ENCODE data around the gene ZNF664.

The ZNF664 gene

DNA sequence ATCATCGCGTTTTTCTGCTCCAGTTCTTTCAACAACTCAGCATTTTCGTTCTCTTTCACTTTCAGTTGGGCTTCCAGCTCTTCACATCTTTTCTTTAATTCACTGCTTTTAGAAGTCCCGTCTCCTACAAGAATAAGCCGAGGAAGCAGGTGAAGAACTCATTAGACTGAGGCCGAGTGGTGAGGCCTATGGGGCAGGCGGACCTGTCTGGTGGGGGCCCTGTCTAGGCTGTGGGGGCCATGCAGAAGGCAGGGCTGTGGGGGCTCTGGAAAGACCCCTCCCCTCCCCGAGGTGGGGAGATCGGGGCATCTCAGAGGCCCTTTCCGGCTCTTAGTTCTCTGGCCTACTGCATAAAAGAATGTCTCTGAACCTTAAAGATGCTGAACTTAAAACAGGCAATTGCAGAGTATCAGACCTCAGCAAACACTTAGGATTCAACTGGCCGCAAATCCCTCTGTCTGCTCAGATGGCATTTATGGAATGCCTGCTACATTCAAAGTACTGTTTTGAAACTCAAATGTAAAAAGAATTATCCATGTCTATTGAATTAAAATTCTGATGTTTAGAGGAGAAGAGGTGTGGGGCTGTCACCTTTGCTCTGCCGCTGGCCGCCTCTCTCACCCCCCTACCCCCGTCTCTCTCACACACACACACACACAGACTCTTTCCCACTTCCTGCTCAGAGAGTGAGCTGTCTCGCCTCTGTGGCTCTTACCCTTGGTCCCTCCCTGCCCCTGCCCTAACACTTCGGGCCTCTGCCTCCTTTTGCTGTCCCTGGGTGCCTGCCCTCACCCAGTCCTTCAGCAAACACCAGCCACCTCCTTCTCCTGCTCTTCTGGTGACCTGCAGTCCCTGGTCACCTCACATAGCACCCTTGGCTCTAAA lies 35.1 kb upstream of the ZNF664 start:
- H3K36me3 Mint-ChIP-seq (ENCODE audit: low read depth) = peaks cover 13% of the 10 kb centered on the region
- ATAC-seq = peak; percentile 93
- peak overlapping the region; percentile 63 for H3K4me3 Mint-ChIP-seq
- H3K4me1 Mint-ChIP-seq = peaks cover 30% of the 10 kb centered on the region
- DNase-seq = peak; percentile 44
- peak overlapping the region; percentile 74 for H3K27ac Mint-ChIP-seq
- H3K27me3 Mint-ChIP-seq = no peaks in the 10 kb centered on the region
- peaks cover 5% of the 10 kb centered on the region for H3K9me3 Mint-ChIP-seq

DNA sequence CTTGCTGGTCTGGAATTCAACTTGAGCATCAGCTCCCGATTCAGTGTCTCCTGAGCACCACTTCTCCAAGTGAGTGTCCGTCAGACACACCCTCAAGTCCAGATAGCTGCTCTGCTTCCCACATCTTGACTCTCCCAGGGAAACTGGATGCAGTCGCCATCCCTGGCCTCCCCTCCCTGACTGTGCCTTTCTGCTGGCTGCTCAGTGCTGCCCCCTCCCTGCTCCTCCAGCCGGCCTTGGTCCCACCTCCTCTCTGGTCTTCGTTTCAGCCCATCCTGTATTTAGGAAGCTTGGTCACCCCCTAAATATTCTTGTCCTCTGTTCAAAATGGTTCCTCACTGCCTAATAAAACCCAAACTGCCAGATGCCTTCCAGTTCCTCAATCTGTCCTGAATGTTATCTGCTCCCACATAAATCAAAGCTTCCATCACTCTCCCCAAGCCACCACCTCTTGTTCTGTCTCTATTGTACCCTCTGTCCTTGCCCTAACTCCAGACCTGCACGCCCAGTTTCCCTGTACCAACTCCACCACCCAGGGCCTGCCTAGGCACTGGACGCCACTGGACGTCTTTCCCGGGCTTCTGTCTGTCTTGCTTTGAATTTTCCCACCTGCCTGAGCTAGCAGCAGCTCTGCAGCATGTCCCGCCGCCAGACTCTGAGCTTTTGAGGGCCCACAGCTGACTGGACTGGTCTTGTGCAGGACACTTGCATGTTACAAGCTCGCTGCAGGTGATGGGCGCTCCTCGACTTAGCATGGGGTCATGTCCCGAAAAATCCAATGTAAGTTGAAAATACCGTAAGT lies 34.1 kb upstream of the ZNF664 start:
- peak; percentile 37 for DNase-seq
- H3K4me3 Mint-ChIP-seq = peak overlapping the region; percentile 63

DNA sequence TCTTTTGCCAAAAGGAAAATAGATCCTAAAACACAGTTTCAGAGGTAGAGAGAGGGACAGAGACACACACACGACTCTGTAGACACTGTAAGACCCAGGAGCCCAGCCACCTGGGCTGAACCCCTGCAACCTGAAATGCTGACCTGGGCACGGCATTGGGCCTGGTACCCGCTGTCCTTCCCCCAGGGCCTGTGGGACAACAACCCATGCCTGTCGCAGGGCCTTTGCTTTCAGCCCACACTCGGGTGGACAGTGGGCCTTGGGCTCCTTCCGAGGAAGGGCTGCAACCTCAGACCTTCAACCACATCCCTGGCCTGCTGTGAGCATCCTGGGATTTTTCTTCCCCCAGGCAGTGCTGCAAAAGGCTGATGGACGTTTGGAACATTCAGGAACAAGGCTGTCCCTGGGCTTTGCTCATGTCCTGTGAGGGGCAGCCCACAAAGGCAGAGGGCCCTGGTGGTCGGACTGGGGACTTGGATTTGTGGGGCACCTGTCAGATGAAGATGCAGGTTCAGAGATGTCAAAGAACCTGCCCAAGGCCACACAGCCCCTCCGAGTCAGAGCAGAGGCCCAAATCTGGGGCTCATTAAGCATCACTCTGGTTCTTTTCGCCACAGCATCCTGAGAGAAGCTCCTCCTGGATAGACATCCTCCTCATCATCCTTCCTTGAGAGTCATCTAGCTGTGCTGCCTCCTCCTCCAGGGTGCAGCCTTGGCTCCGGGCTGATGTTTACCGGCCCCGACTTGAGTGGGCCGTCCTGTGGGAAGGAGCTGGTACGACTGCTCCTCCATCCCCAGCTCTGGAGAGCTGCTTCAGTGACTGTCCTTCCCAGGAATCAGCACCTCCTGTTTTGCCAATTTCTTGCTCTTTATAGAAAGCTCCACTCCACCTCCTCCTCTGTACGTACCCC lies 33.0 kb upstream of the ZNF664 start:
- ATAC-seq (no peak), DNase-seq (no peak)
- Mint-ChIP-seq H3K4me1 (peaks cover 25% of the 10 kb centered on the region), H3K27me3 (no peaks in the 10 kb centered on the region), H3K36me3 (ENCODE audit: low read depth) (peaks cover 13% of the 10 kb centered on the region), H3K27ac (no peak overlapping the region), H3K4me3 (no peak overlapping the region), H3K9me3 (peaks cover 5% of the 10 kb centered on the region)

More for the DNA sequence above, 34.1 kb upstream of the ZNF664 start:
- peaks cover 25% of the 10 kb centered on the region for H3K4me1 Mint-ChIP-seq
- peaks cover 5% of the 10 kb centered on the region for H3K9me3 Mint-ChIP-seq
- H3K27me3 Mint-ChIP-seq = no peaks in the 10 kb centered on the region
- H3K27ac Mint-ChIP-seq = peak overlapping the region; percentile 74
- ATAC-seq = no peak
- H3K36me3 Mint-ChIP-seq (ENCODE audit: low read depth) = peaks cover 13% of the 10 kb centered on the region

DNA sequence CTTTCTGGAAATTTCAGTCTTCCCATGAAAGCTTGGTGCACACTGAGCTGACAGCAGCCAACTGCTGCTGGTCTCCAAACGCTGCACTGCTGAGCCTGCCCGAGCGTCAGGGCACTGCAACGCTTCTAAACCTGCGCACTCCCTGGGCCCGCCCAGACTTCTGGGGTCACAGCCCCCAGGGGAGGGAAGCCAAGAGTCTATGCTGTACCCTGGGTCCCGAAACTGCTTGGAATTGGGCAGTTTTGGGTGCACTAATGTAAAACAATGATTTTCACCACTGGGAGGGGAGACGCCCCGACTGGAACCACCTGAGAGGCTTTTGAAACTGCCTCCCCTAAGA lies 32.4 kb upstream of the ZNF664 start:
- DNase-seq (no peak), ATAC-seq (no peak)
- Mint-ChIP-seq H3K4me3 (no peak overlapping the region), H3K27ac (no peak overlapping the region), H3K9me3 (peaks cover 5% of the 10 kb centered on the region), H3K27me3 (no peaks in the 10 kb centered on the region), H3K4me1 (peaks cover 25% of the 10 kb centered on the region), H3K36me3 (ENCODE audit: low read depth) (peaks cover 13% of the 10 kb centered on the region)

DNA sequence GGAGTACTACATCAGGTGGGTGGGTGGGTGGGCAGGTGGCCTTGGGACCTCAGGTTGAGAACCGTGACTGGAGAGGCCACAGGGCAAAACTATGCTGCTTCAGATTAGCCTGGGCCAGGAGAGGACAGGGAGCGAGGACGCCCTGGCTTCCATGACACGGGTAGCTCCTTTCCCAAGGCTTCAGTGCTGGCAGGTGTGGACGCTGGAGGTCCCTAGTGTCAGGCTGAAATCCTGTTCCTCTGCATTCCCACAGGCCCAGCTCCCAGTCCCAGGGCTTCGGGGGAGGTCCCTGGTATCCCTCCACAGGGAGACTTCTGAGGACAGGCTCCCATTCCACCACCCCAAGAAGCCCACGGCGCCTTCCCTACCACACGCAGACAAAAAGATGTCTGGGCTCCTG lies 32.0 kb upstream of the ZNF664 start:
- Mint-ChIP-seq H3K4me1 (peaks cover 25% of the 10 kb centered on the region), H3K27me3 (no peaks in the 10 kb centered on the region), H3K9me3 (peaks cover 5% of the 10 kb centered on the region), H3K36me3 (ENCODE audit: low read depth) (peaks cover 13% of the 10 kb centered on the region), H3K27ac (no peak overlapping the region), H3K4me3 (no peak overlapping the region)
- no peak for DNase-seq
- no peak for ATAC-seq

DNA sequence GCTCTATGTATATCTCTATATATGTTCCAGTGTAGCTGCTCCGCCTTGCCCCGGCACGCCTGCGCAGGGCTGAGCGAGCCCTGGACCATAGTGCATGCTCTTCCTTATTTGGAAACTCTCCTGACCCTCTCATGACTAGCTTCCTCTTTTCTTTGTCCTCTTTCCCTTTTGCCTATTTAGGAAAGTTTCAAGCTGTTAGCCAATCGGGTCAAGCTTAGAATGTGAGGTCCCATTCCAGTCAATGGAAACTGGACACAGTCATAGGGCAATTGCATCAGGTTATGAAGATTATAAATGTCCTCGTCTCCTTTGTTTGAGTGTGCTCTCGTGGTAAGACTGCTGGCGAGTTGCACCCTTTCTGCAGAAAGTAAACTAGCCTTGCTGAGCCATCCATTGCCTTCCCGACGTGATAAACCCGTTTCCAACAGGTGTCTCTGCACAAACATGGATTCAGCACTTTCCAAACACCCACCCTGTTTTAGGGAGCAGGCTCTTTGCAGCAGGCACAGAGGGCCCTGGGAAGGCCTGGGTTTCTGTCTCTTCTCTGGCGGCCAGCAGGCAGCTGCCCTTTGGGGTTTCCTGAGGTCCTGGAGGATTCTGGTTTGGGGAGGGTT lies 31.3 kb upstream of the ZNF664 start:
- DNase-seq = no peak
- Mint-ChIP-seq H3K9me3 (peaks cover 5% of the 10 kb centered on the region), H3K27me3 (no peaks in the 10 kb centered on the region), H3K4me3 (no peak overlapping the region), H3K4me1 (peaks cover 21% of the 10 kb centered on the region), H3K27ac (no peak overlapping the region), H3K36me3 (ENCODE audit: low read depth) (peaks cover 13% of the 10 kb centered on the region)
- no peak for ATAC-seq

DNA sequence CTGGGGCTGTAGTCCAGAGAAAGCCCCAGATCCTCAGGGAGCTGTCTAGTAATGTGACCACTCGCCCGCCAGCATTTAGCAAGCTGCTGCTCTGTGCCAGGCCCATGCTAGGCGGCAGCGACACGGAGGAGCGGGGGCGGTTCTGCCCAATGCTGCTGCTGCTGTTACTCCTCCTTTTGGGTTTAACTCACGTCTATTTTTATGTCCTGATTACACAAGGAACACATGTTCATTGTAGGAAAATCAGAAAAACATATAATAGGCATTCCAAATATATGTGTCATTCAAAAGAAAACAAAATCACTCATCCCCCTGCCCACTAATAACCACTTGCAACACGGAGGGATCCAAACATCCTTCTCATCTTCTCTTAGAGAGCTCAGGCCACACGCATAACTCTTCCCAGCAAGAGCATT lies 30.8 kb upstream of the ZNF664 start:
- no peak for ATAC-seq
- Mint-ChIP-seq H3K4me1 (peaks cover 20% of the 10 kb centered on the region), H3K27ac (no peak overlapping the region)

DNA sequence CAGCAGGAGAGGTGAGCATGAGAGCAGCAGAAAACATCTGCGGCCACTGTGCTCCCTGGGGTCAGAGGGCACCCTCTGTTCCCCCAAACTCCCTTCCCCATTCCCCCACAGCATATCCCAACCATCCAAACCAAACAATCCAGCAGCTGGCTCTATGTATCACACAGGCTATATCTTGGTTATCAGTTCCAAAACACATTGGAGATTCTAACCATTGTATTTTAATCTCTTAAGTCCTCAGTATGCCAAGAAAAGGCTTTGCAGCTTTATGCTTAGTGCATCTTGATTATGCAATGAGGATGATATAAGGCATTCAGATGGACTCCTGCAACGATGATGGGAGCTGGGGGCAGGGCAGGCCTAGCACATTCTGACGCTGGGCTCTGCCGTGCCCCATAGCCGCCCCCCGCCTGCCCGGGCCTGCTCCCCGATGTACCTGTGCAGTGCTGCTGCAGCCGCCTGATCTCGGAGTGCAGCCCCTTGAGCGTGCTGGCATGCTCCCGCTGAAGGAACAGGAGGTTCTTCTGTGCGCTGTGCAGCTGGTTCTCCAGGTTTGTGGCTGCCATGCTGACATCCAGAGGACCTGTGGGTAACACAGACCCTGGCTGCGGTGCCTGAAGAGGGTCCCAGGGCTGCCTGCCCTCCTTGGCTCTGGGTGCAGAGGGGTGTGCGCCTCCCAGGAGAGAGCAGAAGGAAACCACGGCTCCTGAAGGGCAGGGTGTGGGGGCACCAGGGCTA lies 29.9 kb upstream of the ZNF664 start:
- Mint-ChIP-seq H3K9me3 (peaks cover 5% of the 10 kb centered on the region), H3K36me3 (ENCODE audit: low read depth) (peaks cover 13% of the 10 kb centered on the region), H3K4me3 (no peak overlapping the region), H3K27ac (no peak overlapping the region), H3K27me3 (no peaks in the 10 kb centered on the region), H3K4me1 (peaks cover 12% of the 10 kb centered on the region)
- DNase-seq (no peak), ATAC-seq (peak; percentile 5)

More for the DNA sequence above, 30.8 kb upstream of the ZNF664 start:
- peaks cover 13% of the 10 kb centered on the region for H3K36me3 Mint-ChIP-seq (ENCODE audit: low read depth)
- H3K27me3 Mint-ChIP-seq = no peaks in the 10 kb centered on the region
- DNase-seq = no peak
- H3K4me3 Mint-ChIP-seq = no peak overlapping the region
- H3K9me3 Mint-ChIP-seq = peaks cover 5% of the 10 kb centered on the region

DNA sequence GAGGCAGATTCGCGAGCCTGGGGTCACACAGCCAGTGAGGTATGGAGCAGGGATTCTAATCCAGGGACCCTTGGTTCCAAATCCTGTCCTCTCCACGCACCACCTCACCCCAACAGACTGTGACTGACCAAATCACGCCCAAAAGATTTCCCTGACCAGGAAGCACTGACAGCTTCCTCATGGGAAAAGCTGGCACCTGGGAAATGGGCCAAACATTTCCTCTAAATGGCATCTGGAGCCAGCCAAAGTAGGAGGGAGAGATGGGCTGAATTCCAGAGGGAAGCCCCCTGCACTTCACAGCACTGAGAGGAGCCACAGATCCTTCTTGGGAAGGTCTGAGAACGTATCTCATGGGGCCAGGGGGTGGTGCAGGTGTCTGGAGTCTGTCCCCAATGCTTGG lies 29.2 kb upstream of the ZNF664 start:
- H3K27me3 Mint-ChIP-seq = no peaks in the 10 kb centered on the region
- DNase-seq (no peak), ATAC-seq (no peak)
- H3K9me3 Mint-ChIP-seq = peaks cover 5% of the 10 kb centered on the region
- no peak overlapping the region for H3K4me3 Mint-ChIP-seq
- H3K36me3 Mint-ChIP-seq (ENCODE audit: low read depth) = peaks cover 13% of the 10 kb centered on the region
- no peak overlapping the region for H3K27ac Mint-ChIP-seq
- H3K4me1 Mint-ChIP-seq = peaks cover 4% of the 10 kb centered on the region

DNA sequence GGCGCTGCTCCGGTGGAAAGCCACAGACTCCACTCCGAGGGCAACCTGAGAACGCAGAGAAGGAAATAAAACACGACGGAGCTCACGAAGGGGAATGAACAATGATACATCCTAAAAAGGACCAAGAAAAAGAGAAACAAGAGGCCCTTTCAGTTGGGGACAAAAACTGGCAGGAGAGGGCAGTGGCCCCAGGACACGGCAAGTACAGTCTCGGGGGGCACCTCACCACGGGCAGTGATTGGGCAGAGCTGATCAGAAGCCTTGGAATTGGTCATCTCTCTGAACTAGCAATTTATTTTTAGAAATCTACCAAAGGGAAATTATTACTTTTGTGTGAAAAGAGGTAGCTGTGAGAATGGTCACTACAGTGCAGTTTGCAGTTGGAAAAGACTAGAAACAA lies 28.3 kb upstream of the ZNF664 start:
- Mint-ChIP-seq H3K27me3 (no peaks in the 10 kb centered on the region), H3K4me3 (no peak overlapping the region), H3K36me3 (ENCODE audit: low read depth) (peaks cover 13% of the 10 kb centered on the region), H3K27ac (no peak overlapping the region), H3K4me1 (no peaks in the 10 kb centered on the region), H3K9me3 (peaks cover 5% of the 10 kb centered on the region)
- ATAC-seq (no peak), DNase-seq (no peak)

DNA sequence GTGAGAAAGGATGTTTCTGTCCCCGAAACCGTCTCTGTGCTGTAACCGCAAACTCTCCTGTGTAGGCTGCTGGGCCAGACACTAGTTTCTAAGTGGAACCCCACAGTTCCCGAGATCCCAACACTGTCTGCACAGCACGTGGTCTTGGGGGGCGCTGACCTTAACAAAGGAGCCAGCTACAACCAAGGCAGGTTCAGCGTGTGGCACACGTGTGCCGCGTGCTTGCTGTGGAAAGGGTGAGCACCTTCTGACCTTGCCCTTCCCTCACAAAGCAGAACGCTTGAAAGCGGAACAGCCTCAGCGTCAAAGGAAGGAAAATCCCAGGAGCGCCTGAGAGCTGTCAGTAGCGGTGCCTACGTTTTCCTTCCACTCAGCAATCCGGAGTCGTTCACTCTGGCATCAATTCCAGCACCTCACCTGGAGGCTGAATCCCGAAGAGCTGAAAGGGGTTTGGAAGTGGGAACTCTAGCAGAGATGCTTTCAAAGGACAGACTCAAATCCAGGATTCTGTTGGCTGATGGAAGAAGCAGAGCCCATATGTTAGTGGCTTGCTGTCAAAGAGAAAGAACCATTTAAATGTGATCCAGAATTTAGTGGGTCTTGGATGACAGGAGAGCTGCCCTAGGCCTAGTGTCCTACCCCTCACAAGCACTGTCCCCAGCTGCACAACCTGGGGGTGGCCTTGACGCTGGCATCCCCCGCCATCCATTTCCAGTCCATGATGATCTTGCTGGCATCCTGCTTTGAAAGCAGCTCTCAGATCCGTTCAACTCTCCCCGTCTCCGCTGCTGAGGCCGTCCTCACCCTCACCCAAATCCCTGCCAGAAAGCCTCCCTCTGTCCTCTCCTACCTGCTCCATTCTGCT lies 27.5 kb upstream of the ZNF664 start:
- ATAC-seq (no peak), DNase-seq (no peak)
- Mint-ChIP-seq H3K27me3 (no peaks in the 10 kb centered on the region), H3K36me3 (ENCODE audit: low read depth) (peaks cover 13% of the 10 kb centered on the region), H3K4me3 (no peak overlapping the region), H3K27ac (no peak overlapping the region), H3K4me1 (no peaks in the 10 kb centered on the region), H3K9me3 (peaks cover 5% of the 10 kb centered on the region)

DNA sequence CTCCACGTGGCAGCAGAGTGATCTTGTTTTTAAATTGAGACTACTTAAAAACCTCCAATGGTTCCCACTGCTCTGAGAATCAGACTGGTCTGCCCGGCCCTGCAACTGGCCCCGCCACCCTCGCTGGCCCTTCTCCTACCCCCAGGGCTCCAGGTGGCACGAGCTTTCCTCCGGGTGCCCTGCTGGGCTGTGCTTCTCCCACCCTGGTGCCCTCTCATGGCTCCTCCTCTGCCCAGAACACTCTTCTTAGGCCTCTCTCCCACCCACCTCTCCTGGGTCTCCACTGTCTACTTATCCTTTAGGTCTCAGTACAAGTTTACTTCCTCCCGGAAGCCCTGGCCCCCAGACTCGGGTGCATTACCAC lies 26.9 kb upstream of the ZNF664 start:
- no peaks in the 10 kb centered on the region for H3K4me1 Mint-ChIP-seq
- no peak for ATAC-seq
- no peak overlapping the region for H3K4me3 Mint-ChIP-seq
- H3K36me3 Mint-ChIP-seq (ENCODE audit: low read depth) = peaks cover 13% of the 10 kb centered on the region
- H3K9me3 Mint-ChIP-seq = peaks cover 5% of the 10 kb centered on the region
- no peak overlapping the region for H3K27ac Mint-ChIP-seq
- DNase-seq = no peak
- H3K27me3 Mint-ChIP-seq = no peaks in the 10 kb centered on the region
